NT2/D1 (cell line): ENCODE measurements around the gene ADARB2.

ENCODE experiments used
- SUZ12 ChIP-seq: IDR thresholded peaks from 2 replicates; pipeline ENCODE4 v1.6.1; 2011; ENCODE audit not compliant: insufficient read length, insufficient read depth; ENCODE audit errors: extremely low read depth
- YY1 ChIP-seq: IDR thresholded peaks from 2 replicates; pipeline ENCODE4 v1.6.1; 2011; ENCODE audit not compliant: insufficient read length, insufficient read depth

- TF ChIP-seq YY1 (no peak), SUZ12 (no peak)
These were observed 604.7 kb downstream of the ADARB2 start for GRCh38 chr10:1132584-1132983.
